Body of pancreas (tissue), 4 donors: ENCODE data around the gene DDX5. TPM values are rescaled to one million over a fixed set of nuclear protein-coding genes. Genes with fewer than 3 reads are reported as not detected.

Source experiments
- ATAC-seq: fragments of 150-250 bp; one replicate; pipeline ENCODE4 v1.9.1; 2016
- DNase-seq, 4 donors: peaks; one replicate each; pipeline ENCODE4 v3.0.0-alpha.2; 2019
- H3K27ac ChIP-seq, 4 donors: fragments of 200-600 bp; sonication (generic); 1 replicate in 3 of 4; 2 replicates in 1 of 4; pipeline versions ENCODE4 v1.5.1 to v1.6.1; 2016 to 2019; ENCODE audit warnings: mild to moderate bottlenecking in 1 of 4, mixed read lengths in 1 of 4, moderate library complexity in 1 of 4
- H3K27me3 ChIP-seq, 2 donors: fragments of 200-600 bp; sonication (generic); one replicate each; pipeline ENCODE4 v1.6.0; 2016; ENCODE audit warnings: mild to moderate bottlenecking in 1 of 2
- H3K36me3 ChIP-seq, 2 donors: fragments of 200-600 bp; sonication (generic); replicated peaks in 1 of 2; 2 replicates each; pipeline ENCODE4 v1.5.1; 2016; ENCODE audit warnings: low read depth in 2 of 2; ENCODE audit not compliant: insufficient read depth in 1 of 2
- H3K4me1 ChIP-seq: fragments of 200-600 bp; sonication (generic); one replicate; pipeline ENCODE4 v1.6.0; 2016
- H3K4me3 ChIP-seq, 2 donors: fragments of 200-600 bp; sonication (generic); 1 replicate in 1 of 2; 2 replicates in 1 of 2; pipeline ENCODE4 v1.5.1; 2016 to 2019
- H3K9me3 ChIP-seq, 3 donors: fragments of 200-600 bp; sonication (generic); 1 replicate in 2 of 3; 2 replicates in 1 of 3; pipeline ENCODE4 v1.5.1; 2016
- CTCF ChIP-seq, 7 experiments: fragments of 450-650 bp in 4 of 7; fragments of 200-600 bp in 3 of 7; sonication (generic) in 3 of 7; IDR thresholded peaks; one replicate each; pipeline ENCODE4 v1.5.1; 2016 to 2019; ENCODE audit warnings: antibody characterized with exemption in 7 of 7
- POLR2A ChIP-seq, 3 donors: fragments of 450-650 bp; IDR thresholded peaks; one replicate each; pipeline ENCODE4 v1.6.1; 2016; ENCODE audit warnings: antibody characterized with exemption in 3 of 3, mild to moderate bottlenecking in 2 of 3
- WGBS, 2 donors: methylation state at CpG; one replicate each; pipeline ENCODE4 v1.1.5; 2017; 5-methylcytosine and 5-hydroxymethylcytosine counted together
- intact Hi-C: fragments of 100-400 bp; cut with DNase I; formaldehyde crosslinking; loops from one replicate; pipeline ENCODE4 v1.15.1; 2023
- total RNA-seq, 2 donors: library from RNA; depleted of rRNA; stranded (reverse); fragments of >200 nt; gene quantifications; one replicate each; pipeline ENCODE4 v1.1.0, GENCODE V29; 2016

DDX5 gene
- total RNA-seq, 2 donors from 2014 or later, result 487 to 513 TPM

- peaks cover 0 to 29% of the 10 kb centered on the region in 2 donors for H3K36me3 ChIP-seq
- intact Hi-C loops, result no loop called here
- H3K27ac ChIP-seq, result no peak overlapping the region
- ATAC-seq (no peak), DNase-seq (no peak)
- no peaks in the 10 kb centered on the region for H3K9me3 ChIP-seq
- H3K4me3 ChIP-seq, result no peak overlapping the region
- H3K27me3 ChIP-seq, result no peaks in the 10 kb centered on the region
- 87 to 95% methylated on average over 6 of the region's 6 CpGs for WGBS, 2 donors
- H3K4me1 ChIP-seq, result no peaks in the 10 kb centered on the region
- TF ChIP-seq CTCF (IDR thresholded peaks at IDR 0.05) (no peak), POLR2A (IDR thresholded peaks at IDR 0.05) (no peak)
These were observed 13.5 kb upstream of the DDX5 start for GRCh38 chr17:64519601-64520000.

GRCh38 chr17:64515829-64516228, 9.7 kb upstream of the DDX5 start:
- no peaks in the 10 kb centered on the region for H3K9me3 ChIP-seq
- intact Hi-C loops, result no loop called here
- H3K27ac ChIP-seq, result no peak overlapping the region
- ATAC-seq (no peak), DNase-seq (no peak)
- no peaks in the 10 kb centered on the region for H3K27me3 ChIP-seq
- no peaks in the 10 kb centered on the region for H3K4me1 ChIP-seq
- no peak for TF ChIP-seq CTCF (IDR thresholded peaks at IDR 0.05)
- no peak for TF ChIP-seq POLR2A (IDR thresholded peaks at IDR 0.05)
- H3K36me3 ChIP-seq, result peaks cover 0 to 28% of the 10 kb centered on the region in 2 donors
- 93 to 100% methylated on average over 1 of the region's 1 CpG for WGBS, 2 donors
- no peak overlapping the region for H3K4me3 ChIP-seq

- Histone ChIP-seq H3K27me3 (no peaks in the 10 kb centered on the region), H3K4me1 (no peaks in the 10 kb centered on the region), H3K4me3 (no peak overlapping the region), H3K9me3 (no peaks in the 10 kb centered on the region), H3K27ac (no peak overlapping the region), H3K36me3 (peaks cover 0 to 31% of the 10 kb centered on the region in 2 donors)
- DNase-seq (no peak), ATAC-seq (no peak)
- intact Hi-C loops, result no loop called here
- WGBS, 2 donors, result 84 to 86% methylated on average over 2 of the region's 2 CpGs
- TF ChIP-seq CTCF (IDR thresholded peaks at IDR 0.05), result no peak
- TF ChIP-seq POLR2A (IDR thresholded peaks at IDR 0.05), result no peak
These were observed 9.3 kb upstream of the DDX5 start for GRCh38 chr17:64515419-64515818.

- Histone ChIP-seq H3K4me3 (no peak overlapping the region), H3K27ac (no peak overlapping the region), H3K36me3 (peaks cover 0 to 16% of the 10 kb centered on the region in 2 donors), H3K27me3 (no peaks in the 10 kb centered on the region), H3K4me1 (peaks cover 19% of the 10 kb centered on the region), H3K9me3 (no peaks in the 10 kb centered on the region)
- TF ChIP-seq CTCF (IDR thresholded peaks at IDR 0.05) (no peak), POLR2A (IDR thresholded peaks at IDR 0.05) (no peak)
- ATAC-seq, result no peak
- 90% methylated on average over 6 of the region's 6 CpGs for WGBS, 2 donors
- intact Hi-C loops, result no loop called here
- no peak for DNase-seq
These were observed 3.1 kb upstream of the DDX5 start for GRCh38 chr17:64509179-64509578.

GRCh38 chr17:64508683-64509082, 2.6 kb upstream of the DDX5 start:
- Histone ChIP-seq H3K27ac (no peak overlapping the region), H3K27me3 (no peaks in the 10 kb centered on the region), H3K4me1 (peaks cover 24% of the 10 kb centered on the region), H3K9me3 (no peaks in the 10 kb centered on the region), H3K36me3 (peaks cover under 1 to 18% of the 10 kb centered on the region in 2 donors), H3K4me3 (no peak overlapping the region)
- DNase-seq (no peak), ATAC-seq (no peak)
- TF ChIP-seq CTCF (IDR thresholded peaks at IDR 0.05), result no peak
- no peak for TF ChIP-seq POLR2A (IDR thresholded peaks at IDR 0.05)
- intact Hi-C loops, result no loop called here
- 61 to 69% methylated on average over 2 of the region's 2 CpGs for WGBS, 2 donors
